Tibial artery (tissue), 4 donors: Measurements from ENCODE around the gene TPGS2.
A peak's percentile ranks its signal among the peaks of the same experiment; 100 is the strongest.

Experiments used
- DNase-seq, 2 donors: peaks; one replicate each; pipeline ENCODE4 v3.0.0-alpha.2; 2019
- H3K27ac ChIP-seq, 2 donors: fragments of 200-600 bp; sonication (generic) in 1 of 2; 1 replicate in 1 of 2; 2 replicates in 1 of 2; pipeline ENCODE4 v1.5.1; 2018 to 2019; ENCODE audit warnings: mild to moderate bottlenecking in 1 of 2
- H3K27me3 ChIP-seq, 2 donors: fragments of 200-600 bp; sonication (generic) in 1 of 2; one replicate each; pipeline versions ENCODE4 v1.5.1 to v1.6.0; 2016 to 2019
- H3K36me3 ChIP-seq, 3 donors: fragments of 200-600 bp; sonication (generic) in 2 of 3; one replicate each; pipeline ENCODE4 v1.5.1; 2016 to 2019; ENCODE audit warnings: mild to moderate bottlenecking in 2 of 3
- H3K4me1 ChIP-seq, 4 donors: fragments of 200-600 bp; sonication (generic) in 2 of 4; 1 replicate in 3 of 4; 2 replicates in 1 of 4; pipeline ENCODE4 v1.5.1; 2016 to 2019
- H3K4me3 ChIP-seq, 2 donors: fragments of 200-600 bp; sonication (generic) in 1 of 2; 1 replicate in 1 of 2; 2 replicates in 1 of 2; pipeline ENCODE4 v1.5.1; 2018 to 2019; ENCODE audit warnings: mild to moderate bottlenecking in 2 of 2
- H3K9me3 ChIP-seq, 3 donors: fragments of 200-600 bp; sonication (generic) in 1 of 3; one replicate each; pipeline ENCODE4 v1.5.1; 2016 to 2019
- intact Hi-C: fragments of 100-400 bp; cut with DNase I; formaldehyde crosslinking; loops from one replicate; pipeline ENCODE4 v1.15.0; 2023; ENCODE audit warnings: low total_unique reads
- TF ChIP-seq, protein P1 (sequence below), 2 experiments: fragments of 200-600 bp in 1 of 2; fragments of 450-650 bp in 1 of 2; IDR thresholded peaks; one replicate each; pipeline ENCODE4 v1.5.1; 2017 to 2019; ENCODE audit warnings: antibody characterized with exemption in 2 of 2, mild to moderate bottlenecking in 1 of 2, moderate library complexity in 1 of 2

The TPGS2 gene

GRCh38 chr18:36775396-36775795 lies 53.4 kb downstream of the TPGS2 start:
- no peak for DNase-seq
- H3K27me3 ChIP-seq = no peaks in the 10 kb centered on the region
- H3K4me3 ChIP-seq = no peak overlapping the region
- intact Hi-C loops = no loop called here
- peaks cover 6 to 18% (median 14%) of the 10 kb centered on the region in 3 donors for H3K36me3 ChIP-seq
- H3K27ac ChIP-seq = no peak overlapping the region
- TF ChIP-seq, protein P1, sequence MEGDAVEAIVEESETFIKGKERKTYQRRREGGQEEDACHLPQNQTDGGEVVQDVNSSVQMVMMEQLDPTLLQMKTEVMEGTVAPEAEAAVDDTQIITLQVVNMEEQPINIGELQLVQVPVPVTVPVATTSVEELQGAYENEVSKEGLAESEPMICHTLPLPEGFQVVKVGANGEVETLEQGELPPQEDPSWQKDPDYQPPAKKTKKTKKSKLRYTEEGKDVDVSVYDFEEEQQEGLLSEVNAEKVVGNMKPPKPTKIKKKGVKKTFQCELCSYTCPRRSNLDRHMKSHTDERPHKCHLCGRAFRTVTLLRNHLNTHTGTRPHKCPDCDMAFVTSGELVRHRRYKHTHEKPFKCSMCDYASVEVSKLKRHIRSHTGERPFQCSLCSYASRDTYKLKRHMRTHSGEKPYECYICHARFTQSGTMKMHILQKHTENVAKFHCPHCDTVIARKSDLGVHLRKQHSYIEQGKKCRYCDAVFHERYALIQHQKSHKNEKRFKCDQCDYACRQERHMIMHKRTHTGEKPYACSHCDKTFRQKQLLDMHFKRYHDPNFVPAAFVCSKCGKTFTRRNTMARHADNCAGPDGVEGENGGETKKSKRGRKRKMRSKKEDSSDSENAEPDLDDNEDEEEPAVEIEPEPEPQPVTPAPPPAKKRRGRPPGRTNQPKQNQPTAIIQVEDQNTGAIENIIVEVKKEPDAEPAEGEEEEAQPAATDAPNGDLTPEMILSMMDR (IDR thresholded peaks at IDR 0.05) = no peak
- H3K9me3 ChIP-seq = no peaks in the 10 kb centered on the region
- H3K4me1 ChIP-seq = no peaks in the 10 kb centered on the region

DNA sequence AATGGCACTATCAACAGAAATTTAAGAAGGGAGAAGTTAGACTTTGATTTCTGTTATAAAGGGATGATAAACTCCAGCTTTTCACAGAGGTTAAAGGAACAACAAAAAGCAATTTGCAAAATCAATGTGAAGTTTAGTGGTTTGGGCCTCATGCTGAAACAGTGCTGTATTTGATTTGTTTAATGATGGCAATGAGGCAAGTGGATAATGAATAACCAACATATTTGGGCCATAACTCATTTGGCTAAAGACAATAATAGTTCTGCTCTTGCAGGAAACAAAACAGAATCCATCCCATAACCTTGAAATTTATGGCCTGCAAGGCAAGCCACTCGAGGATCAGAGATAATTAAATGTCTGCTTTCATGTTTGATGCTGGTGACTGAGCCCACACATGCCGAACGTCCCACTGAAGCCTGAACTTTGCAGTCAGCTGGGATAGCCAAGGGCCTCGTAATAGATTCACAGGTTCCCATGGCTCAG lies 56.5 kb downstream of the TPGS2 start:
- intact Hi-C loops = loop anchor here (5.0 kb wide), 1 partner anchor 35 kb away; no protein-coding TSS in a partner anchor
- Histone ChIP-seq H3K36me3 (peaks cover 0 to 8% (median 3%) of the 10 kb centered on the region in 3 donors), H3K4me1 (no peaks in the 10 kb centered on the region), H3K9me3 (no peaks in the 10 kb centered on the region), H3K4me3 (no peak overlapping the region), H3K27ac (no peak overlapping the region), H3K27me3 (no peaks in the 10 kb centered on the region)
- no peak for DNase-seq
- TF ChIP-seq, protein P1 (IDR thresholded peaks at IDR 0.05) = no peak

- Histone ChIP-seq H3K4me3 (no peak overlapping the region), H3K9me3 (no peaks in the 10 kb centered on the region)
- DNase-seq = no peak
Measured at GRCh38 chr18:36771245-36771644, 57.6 kb downstream of the TPGS2 start.

GRCh38 chr18:36770315-36770946 lies 58.4 kb downstream of the TPGS2 start:
- TF ChIP-seq, protein P1 (IDR thresholded peaks at IDR 0.05) = no peak
- DNase-seq = no peak
- H3K4me1 ChIP-seq = no peaks in the 10 kb centered on the region
- no peaks in the 10 kb centered on the region for H3K27me3 ChIP-seq
- no peak overlapping the region for H3K4me3 ChIP-seq
- peaks cover 0 to 8% (median 4%) of the 10 kb centered on the region in 3 donors for H3K36me3 ChIP-seq
- no peaks in the 10 kb centered on the region for H3K9me3 ChIP-seq
- peak overlapping the region in 1 of 2 donors; percentile 3 for H3K27ac ChIP-seq
- intact Hi-C loops = loop anchor here (5.0 kb wide), 1 partner anchor 37 kb away; no protein-coding TSS in a partner anchor

More at GRCh38 chr18:36771245-36771644, 57.6 kb downstream of the TPGS2 start:
- H3K27me3 ChIP-seq = no peaks in the 10 kb centered on the region
- no peaks in the 10 kb centered on the region for H3K4me1 ChIP-seq
- H3K36me3 ChIP-seq = peaks cover 0 to 8% (median 3%) of the 10 kb centered on the region in 3 donors
- intact Hi-C loops = loop anchor here (5.0 kb wide), 1 partner anchor 36 kb away; no protein-coding TSS in a partner anchor
- TF ChIP-seq, protein P1 (IDR thresholded peaks at IDR 0.05) = no peak
- no peak overlapping the region for H3K27ac ChIP-seq

- Histone ChIP-seq H3K4me3 (no peak overlapping the region), H3K27ac (peak overlapping the region in 1 of 2 donors; percentile 3), H3K9me3 (no peaks in the 10 kb centered on the region), H3K27me3 (no peaks in the 10 kb centered on the region), H3K36me3 (peaks cover 0 to 10% (median 9%) of the 10 kb centered on the region in 3 donors), H3K4me1 (no peaks in the 10 kb centered on the region)
- intact Hi-C loops = loop anchor here (5.0 kb wide), 1 partner anchor 38 kb away; no protein-coding TSS in a partner anchor
- DNase-seq = no peak
- TF ChIP-seq, protein P1 (IDR thresholded peaks at IDR 0.05) = peak; percentile 42 to 47
Measured at GRCh38 chr18:36769611-36770314, 59.0 kb downstream of the TPGS2 start.
